ENCODE measurements around the gene LRGUK.

LRGUK gene

DNA sequence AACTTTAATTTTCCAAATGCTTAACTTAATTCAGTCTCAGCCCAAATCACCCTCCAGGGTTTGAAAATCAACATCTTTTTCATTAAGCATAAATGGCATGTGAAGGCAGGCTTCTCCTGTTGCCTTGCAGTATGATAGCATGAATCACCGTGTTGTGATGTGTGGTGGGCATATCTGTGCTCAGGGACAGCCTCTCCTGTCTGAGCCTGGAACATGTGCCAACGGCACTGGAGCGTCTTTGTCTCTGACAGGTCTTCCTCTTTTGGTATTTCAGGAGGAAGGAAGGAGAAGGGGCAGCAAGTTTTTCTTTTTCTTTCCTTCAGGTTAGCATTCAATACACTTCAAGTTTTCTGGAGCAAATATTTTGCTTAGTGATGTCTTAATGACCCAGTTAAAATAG lies 57.6 kb downstream of the LRGUK start:
- H3K4me3 ChIP-seq (ENCODE audit: low read depth, low read length) = no peak overlapping the region
- no peak for TF ChIP-seq CTCF (IDR thresholded peaks at IDR 0.05; ENCODE audit: insufficient read depth, low read depth, low read length, missing control alignments)
- no peak for DNase-seq (ENCODE audit: low read depth)

DNA sequence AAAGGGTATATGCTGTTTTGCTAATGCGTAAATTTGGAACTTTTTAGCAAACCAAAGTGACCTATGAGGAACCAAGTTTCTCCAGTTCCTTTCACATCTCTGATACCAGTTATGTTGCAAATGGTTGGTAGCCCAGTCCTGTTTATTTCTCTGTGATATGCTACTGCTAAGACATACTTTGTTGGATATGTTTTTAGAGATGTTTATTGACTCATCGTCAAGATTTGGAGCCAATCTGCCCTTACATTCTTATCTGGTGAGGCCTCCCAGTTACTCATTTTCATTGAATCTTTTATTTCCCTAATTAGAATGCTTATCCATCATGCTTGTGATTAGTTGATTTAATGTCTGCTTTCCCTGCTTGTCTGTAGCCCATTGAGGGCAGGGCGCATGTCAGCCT lies 58.9 kb downstream of the LRGUK start:
- no peak for TF ChIP-seq CTCF (IDR thresholded peaks at IDR 0.05; ENCODE audit: insufficient read depth, low read depth, low read length, missing control alignments)
- no peak overlapping the region for H3K4me3 ChIP-seq (ENCODE audit: low read depth, low read length)
- no peak for DNase-seq (ENCODE audit: low read depth)

GRCh38 chr7:134186801-134187200 lies 59.7 kb downstream of the LRGUK start:
- TF ChIP-seq CTCF (IDR thresholded peaks at IDR 0.05; ENCODE audit: insufficient read depth, low read depth, low read length, missing control alignments) = no peak
- no peak overlapping the region for H3K4me3 ChIP-seq (ENCODE audit: low read depth, low read length)
- no peak for DNase-seq (ENCODE audit: low read depth)

- no peak for DNase-seq (ENCODE audit: low read depth)
- no peak overlapping the region for H3K4me3 ChIP-seq (ENCODE audit: low read depth, low read length)
- no peak for TF ChIP-seq CTCF (IDR thresholded peaks at IDR 0.05; ENCODE audit: insufficient read depth, low read depth, low read length, missing control alignments)
Observed at GRCh38 chr7:134187893-134188292, 60.8 kb downstream of the LRGUK start.

DNA sequence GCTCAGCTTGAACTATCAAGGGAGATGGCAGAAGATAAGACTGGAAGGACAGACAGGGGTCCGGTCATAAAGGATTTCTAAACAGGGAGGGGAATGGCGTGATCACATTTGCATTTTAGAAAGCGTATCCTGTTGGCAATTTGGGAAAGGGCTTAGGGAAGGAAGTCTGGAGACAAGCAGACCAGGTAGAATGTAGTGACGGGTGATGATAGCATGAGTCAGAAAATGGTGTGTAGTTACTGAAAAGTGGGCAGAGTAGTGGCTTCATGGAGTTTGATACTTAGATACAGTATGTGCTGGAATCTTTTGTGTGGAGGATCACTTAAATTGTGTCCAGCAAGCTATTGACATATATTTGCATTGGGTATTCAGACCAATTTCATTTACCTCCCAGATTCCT lies 61.2 kb downstream of the LRGUK start:
- DNase-seq (ENCODE audit: low read depth) = no peak
- no peak for TF ChIP-seq CTCF (IDR thresholded peaks at IDR 0.05; ENCODE audit: insufficient read depth, low read depth, low read length, missing control alignments)
- no peak overlapping the region for H3K4me3 ChIP-seq (ENCODE audit: low read depth, low read length)

- no peak overlapping the region for H3K4me3 ChIP-seq (ENCODE audit: low read depth, low read length)
- TF ChIP-seq CTCF (IDR thresholded peaks at IDR 0.05; ENCODE audit: insufficient read depth, low read depth, low read length, missing control alignments) = no peak
- no peak for DNase-seq (ENCODE audit: low read depth)
Observed at GRCh38 chr7:134189559-134189958, 62.4 kb downstream of the LRGUK start.

DNA sequence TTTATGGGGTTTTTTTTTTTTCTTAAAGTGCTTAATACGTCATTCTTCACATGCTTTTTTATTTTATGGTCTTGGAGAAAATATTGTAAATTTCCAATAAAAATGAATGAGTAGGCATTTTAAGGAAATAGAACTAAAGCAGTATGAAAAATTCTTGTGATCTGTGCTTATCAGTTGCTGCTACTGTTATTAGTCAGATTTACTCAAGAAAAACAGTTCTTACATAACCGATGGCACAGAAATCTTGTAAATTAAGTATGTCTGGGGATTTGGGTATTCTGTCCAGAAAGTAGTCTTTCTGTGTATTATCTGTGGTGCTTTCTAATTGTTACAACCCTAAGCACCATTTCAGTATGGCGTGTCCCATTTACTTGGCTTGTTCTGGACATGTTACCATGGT lies 64.7 kb downstream of the LRGUK start:
- no peak overlapping the region for H3K4me3 ChIP-seq (ENCODE audit: low read depth, low read length)

More for the DNA sequence above, 64.7 kb downstream of the LRGUK start:
- no peak for TF ChIP-seq CTCF (IDR thresholded peaks at IDR 0.05; ENCODE audit: insufficient read depth, low read depth, low read length, missing control alignments)
- no peak for DNase-seq (ENCODE audit: low read depth)

Measured in GM12865 (cell line).